GM12878 (cell line): ENCODE measurements around the gene AP5Z1. TPM values are rescaled to one million over a fixed set of nuclear protein-coding genes. Genes with fewer than 3 reads are reported as not detected.

Experiments used
- ATAC-seq: fragments of 200-7000 bp; cut with Tn5 transposase; 3 replicates; pipeline ENCODE4 v1.9.1; 2020; ENCODE audit warnings: mild to moderate bottlenecking, moderate library complexity
- BruUV-seq: library from RNA; stranded (reverse); fragments of 400-500 nt; replicated peaks from 2 replicates; lab custom pipeline; 2021; lab: Mats Ljungman, UMichigan
- CTCF ChIA-PET: fragments of 300-600 bp; sonication (Branson Sonifier 250); formaldehyde crosslinking; extraction: SDS; loops from one replicate; lab custom pipeline; 2021; ENCODE audit warnings: inconsistent platforms; lab: Yijun Ruan, JAX
- POLR2A ChIA-PET: fragments of 350-600 bp; formaldehyde crosslinking; extraction: SDS; loops from one replicate; lab custom pipeline; 2021; ENCODE audit warnings: inconsistent platforms; lab: Charles Lee
- RAD21 ChIA-PET: fragments of 300-600 bp; sonication (Branson Sonifier 250); formaldehyde crosslinking; loops from one replicate; lab custom pipeline; 2023; ENCODE audit warnings: antibody characterized with exemption; ENCODE audit not compliant: unreplicated experiment; lab: Charles Lee
- SMC1A ChIA-PET: fragments of 300-600 bp; sonication (Branson Sonifier 250); formaldehyde crosslinking; loops from one replicate; lab custom pipeline; 2023; ENCODE audit not compliant: unreplicated experiment, uncharacterized antibody; lab: Charles Lee
- DNase-seq: peaks from one replicate; pipeline ENCODE4 v3.0.0-alpha.2; 2011; ENCODE audit warnings: low read depth, low spot score
- FAIRE-seq: peaks from 3 replicates; lab custom pipeline; 2011; peaks lifted over from hg19 to GRCh38; lab: Jason Lieb, UNC
- H2AFZ ChIP-seq: 2 replicates; pipeline ENCODE4 v1.6.0; 2011; ENCODE audit warnings: low read depth, low read length, control low read depth; ENCODE audit not compliant: control insufficient read depth
- H3K27ac ChIP-seq: 2 replicates; pipeline ENCODE4 v1.5.1; 2011; ENCODE audit warnings: control low read depth; ENCODE audit not compliant: control insufficient read depth, insufficient read depth
- H3K27me3 ChIP-seq, 2 experiments: replicated peaks in 1 of 2; 2 replicates each; pipeline versions ENCODE4 v1.6.0 to v1.6.1; 2011; ENCODE audit warnings: low read length in 1 of 2; ENCODE audit not compliant: control insufficient read depth in 2 of 2, insufficient read depth in 2 of 2
- H3K36me3 ChIP-seq, 2 experiments: 2 replicates each; pipeline ENCODE4 v1.5.1; 2011; ENCODE audit warnings: low read length in 1 of 2; ENCODE audit not compliant: control insufficient read depth in 2 of 2, insufficient read depth in 2 of 2
- H3K4me1 ChIP-seq: 2 replicates; pipeline ENCODE4 v1.6.1; 2011; ENCODE audit warnings: mild to moderate bottlenecking, low read length, moderate library complexity, mixed read lengths; ENCODE audit not compliant: control insufficient read depth, insufficient read depth
- H3K4me2 ChIP-seq: 2 replicates; pipeline ENCODE4 v1.6.0; 2011; ENCODE audit warnings: control low read depth; ENCODE audit not compliant: control insufficient read depth, insufficient read depth
- H3K4me3 ChIP-seq: fragments of 200-600 bp; sonication (generic); 2 replicates; pipeline ENCODE4 v1.5.1; 2016
- H3K79me2 ChIP-seq: 2 replicates; pipeline ENCODE4 v1.6.0; 2011; ENCODE audit warnings: low read length; ENCODE audit not compliant: control insufficient read depth, insufficient read depth
- H3K9ac ChIP-seq: 2 replicates; pipeline ENCODE4 v1.8.0; 2011; ENCODE audit warnings: low read length, control low read depth, mixed read lengths; ENCODE audit not compliant: control insufficient read depth, insufficient read depth
- H3K9me3 ChIP-seq: replicated peaks from 3 replicates; pipeline ENCODE4 v1.5.1; 2011; ENCODE audit warnings: mild to moderate bottlenecking, low read length; ENCODE audit not compliant: control insufficient read depth, insufficient read depth
- H4K20me1 ChIP-seq: 2 replicates; pipeline ENCODE4 v1.6.0; 2011; ENCODE audit not compliant: control insufficient read depth, insufficient read depth
- BHLHE40 ChIP-seq, 2 experiments: fragments of 450-650 bp in 1 of 2; IDR thresholded peaks; 2 replicates each; pipeline ENCODE4 v1.6.1; 2011 to 2017; ENCODE audit warnings: low read depth in 2 of 2, borderline replicate concordance in 1 of 2, improper control_type of control experiment in 1 of 2, low read length in 1 of 2, mild to moderate bottlenecking in 1 of 2
- CREB1 ChIP-seq: IDR thresholded peaks from 2 replicates; pipeline ENCODE4 v1.6.1; 2012; ENCODE audit warnings: low read depth, mild to moderate bottlenecking, inconsistent platforms
- DPF2 ChIP-seq: fragments of 450-650 bp; IDR thresholded peaks from 2 replicates; pipeline ENCODE4 v1.6.1; 2017; ENCODE audit warnings: mild to moderate bottlenecking
- HDGF ChIP-seq: fragments of 450-650 bp; IDR thresholded peaks from 2 replicates; pipeline ENCODE4 v1.6.1; 2016; ENCODE audit warnings: antibody characterized with exemption
- MTA2 ChIP-seq: fragments of 450-650 bp; IDR thresholded peaks from 2 replicates; pipeline ENCODE4 v1.6.1; 2016; ENCODE audit warnings: low read depth, mild to moderate bottlenecking, moderate library complexity
- NFIC ChIP-seq: IDR thresholded peaks from 2 replicates; pipeline ENCODE4 v1.6.1; 2012; ENCODE audit warnings: low read depth, mild to moderate bottlenecking, inconsistent platforms, low read length, moderate library complexity
- RBBP5 ChIP-seq: fragments of 200-600 bp; sonication (generic); conservative IDR thresholded peaks from 2 replicates; pipeline ENCODE4 v1.6.1; 2016
- RUNX3 ChIP-seq: IDR thresholded peaks from 2 replicates; pipeline ENCODE4 v1.6.1; 2012; ENCODE audit warnings: low read length, inconsistent platforms
- SIX5 ChIP-seq: IDR thresholded peaks from 2 replicates; pipeline ENCODE4 v1.6.1; 2011; ENCODE audit warnings: mild to moderate bottlenecking, low read depth, low read length, moderate library complexity; ENCODE audit not compliant: severe bottlenecking
- SMC3 ChIP-seq: IDR thresholded peaks from 2 replicates; pipeline ENCODE4 v1.6.1; 2011; ENCODE audit warnings: low read length, improper control_type of control experiment, borderline replicate concordance
- SUPT20H ChIP-seq: IDR thresholded peaks from 2 replicates; pipeline ENCODE4 v1.6.1; 2011; ENCODE audit warnings: low read depth, mild to moderate bottlenecking, low read length, moderate library complexity, borderline replicate concordance; ENCODE audit not compliant: control insufficient read depth
- TBL1XR1 ChIP-seq: IDR thresholded peaks from 2 replicates; pipeline ENCODE4 v1.6.1; 2012; ENCODE audit warnings: low read depth, low read length, improper control_type of control experiment
- USF2 ChIP-seq: IDR thresholded peaks from 2 replicates; pipeline ENCODE4 v1.6.1; 2011; ENCODE audit warnings: low read depth, low read length, improper control_type of control experiment, borderline replicate concordance
- WRNIP1 ChIP-seq: IDR thresholded peaks from 2 replicates; pipeline ENCODE4 v1.6.1; 2011; ENCODE audit warnings: low read depth, low read length, improper control_type of control experiment, borderline replicate concordance
- ZNF622 ChIP-seq: fragments of 450-650 bp; IDR thresholded peaks from 2 replicates; pipeline ENCODE4 v1.6.1; 2017; ENCODE audit warnings: mild to moderate bottlenecking, inconsistent platforms
- WGBS: methylation state at CpG from one replicate; pipeline ENCODE4 v1.1.6; 2016; ENCODE audit warnings: low lambda C conversion rate; ENCODE audit not compliant: insufficient replicate concordance, insufficient coverage; ENCODE audit errors: missing lambda C conversion rate; 5-methylcytosine and 5-hydroxymethylcytosine counted together
- in situ Hi-C: fragments of 300-500 bp; cut with MboI; formaldehyde crosslinking; loops from 9 replicates; pipeline ENCODE4 v1.14.3; 2018; ENCODE audit warnings: mixed read lengths
- intact Hi-C: fragments of 100-400 bp; cut with micrococcal nuclease; formaldehyde crosslinking; loops from one replicate; pipeline ENCODE4 v1.14.2; 2022; ENCODE audit not compliant: unreplicated experiment
- polyA plus RNA-seq, 11 experiments: library from polyadenylated mRNA; depleted of rRNA in 4 of 11; unstranded in 6 of 11; stranded (reverse) in 5 of 11; fragments of >200 nt; fragmentation: Nextera tagmentation in 4 of 11; fragmentation: Illumina TruSeq in 1 of 11; extraction: Ambion mirVana in 4 of 11; extraction: Trizol in 1 of 11; gene quantifications; 1 replicate in 1 of 11; 2 replicates in 10 of 11; pipeline versions ENCODE4 v1.2.1 to v1.2.3, GENCODE V29; 2011 to 2016; ENCODE audit warnings: inconsistent platforms in 2 of 11, missing spikeins in 2 of 11, low read depth in 1 of 11
- total RNA-seq, 4 experiments: library from RNA; depleted of rRNA in 3 of 4; stranded (reverse); fragments of >200 nt in 3 of 4; fragmentation: Illumina TruSeq in 1 of 4; extraction: Trizol in 1 of 4; gene quantifications; 2 replicates each; pipeline versions ENCODE4 v1.2.1 to v1.2.3, GENCODE V29; 2013 to 2021
- TF ChIP-seq, protein P1 (sequence below): fragments of 150-350 bp; IDR thresholded peaks from 2 replicates; pipeline ENCODE4 v1.6.1; 2014; ENCODE audit warnings: mild to moderate bottlenecking, low read depth, low read length
- TF ChIP-seq, protein P2 (sequence below): fragments of 450-650 bp; IDR thresholded peaks from 2 replicates; pipeline ENCODE4 v1.6.1; 2014; ENCODE audit warnings: mild to moderate bottlenecking
- TF ChIP-seq, protein P3 (sequence below): fragments of 450-650 bp; formaldehyde crosslinking; IDR thresholded peaks from 2 replicates; pipeline ENCODE4 v1.4.0; 2022; ENCODE audit warnings: mild to moderate bottlenecking, moderate library complexity

Gene AP5Z1
- total and polyA plus RNA-seq, 10 of the 15 experiments (the other 5 are each of a cell fraction or from before 2014, with no cell fraction given): 0.37 to 43.4 (median 19.4) TPM

- H3K36me3 ChIP-seq: no peaks in the 10 kb centered on the region
- DNase-seq (no peak), FAIRE-seq (no peak), ATAC-seq (no peak)
- no peaks in the 10 kb centered on the region; a peak in 1 of 4 replicates for H3K27me3 ChIP-seq
- H3K4me3 ChIP-seq: no peak overlapping the region
- 53% methylated on average over 16 of the region's 16 CpGs for WGBS
- intact Hi-C loops (no loop called here), in situ Hi-C loops (no loop called here)
- H4K20me1 ChIP-seq: no peaks in the 10 kb centered on the region
- ChIA-PET RAD21 (no interaction called here), SMC1A (no interaction called here), CTCF (no interaction called here), POLR2A (no interaction called here)
- no peak overlapping the region for H2AFZ ChIP-seq
- H3K9ac ChIP-seq: no peak overlapping the region
- TF ChIP-seq ZNF622 (no peak), MTA2 (no peak), RUNX3 (no peak), WRNIP1 (no peak), BHLHE40 (IDR thresholded peaks at IDR 0.05; ENCODE audit: borderline replicate concordance in 1 of 2, low read depth in 2 of 2, low read length in 1 of 2) (no peak), DPF2 (no peak), HDGF (no peak), SIX5 (no peak), SMC3 (no peak), SUPT20H (no peak), CREB1 (no peak), NFIC (no peak), USF2 (no peak), TBL1XR1 (no peak), RBBP5 (no peak)
- TF ChIP-seq, protein P1, sequence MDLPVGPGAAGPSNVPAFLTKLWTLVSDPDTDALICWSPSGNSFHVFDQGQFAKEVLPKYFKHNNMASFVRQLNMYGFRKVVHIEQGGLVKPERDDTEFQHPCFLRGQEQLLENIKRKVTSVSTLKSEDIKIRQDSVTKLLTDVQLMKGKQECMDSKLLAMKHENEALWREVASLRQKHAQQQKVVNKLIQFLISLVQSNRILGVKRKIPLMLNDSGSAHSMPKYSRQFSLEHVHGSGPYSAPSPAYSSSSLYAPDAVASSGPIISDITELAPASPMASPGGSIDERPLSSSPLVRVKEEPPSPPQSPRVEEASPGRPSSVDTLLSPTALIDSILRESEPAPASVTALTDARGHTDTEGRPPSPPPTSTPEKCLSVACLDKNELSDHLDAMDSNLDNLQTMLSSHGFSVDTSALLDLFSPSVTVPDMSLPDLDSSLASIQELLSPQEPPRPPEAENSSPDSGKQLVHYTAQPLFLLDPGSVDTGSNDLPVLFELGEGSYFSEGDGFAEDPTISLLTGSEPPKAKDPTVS: no peak
- TF ChIP-seq, protein P2, sequence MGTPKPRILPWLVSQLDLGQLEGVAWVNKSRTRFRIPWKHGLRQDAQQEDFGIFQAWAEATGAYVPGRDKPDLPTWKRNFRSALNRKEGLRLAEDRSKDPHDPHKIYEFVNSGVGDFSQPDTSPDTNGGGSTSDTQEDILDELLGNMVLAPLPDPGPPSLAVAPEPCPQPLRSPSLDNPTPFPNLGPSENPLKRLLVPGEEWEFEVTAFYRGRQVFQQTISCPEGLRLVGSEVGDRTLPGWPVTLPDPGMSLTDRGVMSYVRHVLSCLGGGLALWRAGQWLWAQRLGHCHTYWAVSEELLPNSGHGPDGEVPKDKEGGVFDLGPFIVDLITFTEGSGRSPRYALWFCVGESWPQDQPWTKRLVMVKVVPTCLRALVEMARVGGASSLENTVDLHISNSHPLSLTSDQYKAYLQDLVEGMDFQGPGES: no peak
- TF ChIP-seq, protein P3, sequence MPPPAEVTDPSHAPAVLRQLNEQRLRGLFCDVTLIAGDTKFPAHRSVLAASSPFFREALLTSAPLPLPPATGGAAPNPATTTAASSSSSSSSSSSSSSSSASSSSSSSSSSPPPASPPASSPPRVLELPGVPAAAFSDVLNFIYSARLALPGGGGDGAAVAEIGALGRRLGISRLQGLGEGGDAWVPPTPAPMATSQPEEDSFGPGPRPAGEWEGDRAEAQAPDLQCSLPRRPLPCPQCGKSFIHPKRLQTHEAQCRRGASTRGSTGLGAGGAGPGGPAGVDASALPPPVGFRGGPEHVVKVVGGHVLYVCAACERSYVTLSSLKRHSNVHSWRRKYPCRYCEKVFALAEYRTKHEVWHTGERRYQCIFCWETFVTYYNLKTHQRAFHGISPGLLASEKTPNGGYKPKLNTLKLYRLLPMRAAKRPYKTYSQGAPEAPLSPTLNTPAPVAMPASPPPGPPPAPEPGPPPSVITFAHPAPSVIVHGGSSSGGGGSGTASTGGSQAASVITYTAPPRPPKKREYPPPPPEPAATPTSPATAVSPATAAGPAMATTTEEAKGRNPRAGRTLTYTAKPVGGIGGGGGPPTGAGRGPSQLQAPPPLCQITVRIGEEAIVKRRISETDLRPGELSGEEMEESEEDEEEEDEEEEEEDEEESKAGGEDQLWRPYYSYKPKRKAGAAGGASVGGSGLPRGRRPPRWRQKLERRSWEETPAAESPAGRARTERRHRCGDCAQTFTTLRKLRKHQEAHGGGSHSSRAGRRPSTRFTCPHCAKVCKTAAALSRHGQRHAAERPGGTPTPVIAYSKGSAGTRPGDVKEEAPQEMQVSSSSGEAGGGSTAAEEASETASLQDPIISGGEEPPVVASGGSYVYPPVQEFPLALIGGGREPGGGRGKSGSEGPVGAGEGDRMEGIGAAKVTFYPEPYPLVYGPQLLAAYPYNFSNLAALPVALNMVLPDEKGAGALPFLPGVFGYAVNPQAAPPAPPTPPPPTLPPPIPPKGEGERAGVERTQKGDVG (CRISPR knock-in tag): no peak
- H3K4me2 ChIP-seq: no peak overlapping the region
- BruUV-seq: no TSS peak
- H3K4me1 ChIP-seq: no peaks in the 10 kb centered on the region
- no peaks in the 10 kb centered on the region for H3K79me2 ChIP-seq
- H3K27ac ChIP-seq: no peak overlapping the region
- H3K9me3 ChIP-seq: no peaks in the 10 kb centered on the region
Measured at GRCh38 chr7:4840079-4840501, 64.7 kb downstream of the AP5Z1 start.
